ENCODE results near the gene ROM1.

Gene ROM1

GRCh38 chr11:62652161-62653006 is 39.3 kb downstream of the ROM1 start:
- no peak for DNase-seq

GRCh38 chr11:62654297-62654696 is 41.2 kb downstream of the ROM1 start:
- no peak for DNase-seq

- DNase-seq: no peak
Observed at GRCh38 chr11:62656796-62657429, 43.9 kb downstream of the ROM1 start.

- DNase-seq: peak; percentile 87
Observed at GRCh38 chr11:62664405-62665074, 51.5 kb downstream of the ROM1 start.
